WERI-Rb-1 (cell line): ENCODE measurements around the gene PTPRN2.

Source experiments
- DNase-seq: peaks from one replicate; pipeline ENCODE4 v3.0.0-alpha.2; 2020
- H3K27ac ChIP-seq: fragments of 250-450 bp; sonication (Bioruptor Pico); 2 replicates; pipeline ENCODE4 v1.5.1; 2020; ENCODE audit warnings: mild to moderate bottlenecking, moderate library complexity
- H3K27me3 ChIP-seq: fragments of 250-450 bp; sonication (Bioruptor Pico); 2 replicates; pipeline ENCODE4 v1.5.1; 2021; ENCODE audit warnings: mild to moderate bottlenecking, low read depth, moderate library complexity; ENCODE audit not compliant: insufficient read depth, severe bottlenecking
- H3K36me3 ChIP-seq: fragments of 250-450 bp; sonication (Bioruptor Pico); 2 replicates; pipeline ENCODE4 v1.5.1; 2020; ENCODE audit warnings: mild to moderate bottlenecking, moderate library complexity
- H3K4me3 ChIP-seq: 2 replicates; pipeline ENCODE4 v1.5.1; 2011; ENCODE audit warnings: low read depth, mild to moderate bottlenecking, control low read depth, low read length
- H3K9me3 ChIP-seq: fragments of 250-450 bp; sonication (Bioruptor Pico); 2 replicates; pipeline ENCODE4 v1.5.1; 2021; ENCODE audit warnings: mild to moderate bottlenecking, moderate library complexity; ENCODE audit not compliant: severe bottlenecking
- TF ChIP-seq, protein P1 (sequence below): IDR thresholded peaks from 2 replicates; pipeline ENCODE4 v1.5.1; 2011; ENCODE audit warnings: low read depth, mild to moderate bottlenecking, control low read depth, inconsistent platforms, low read length

The PTPRN2 gene

DNA sequence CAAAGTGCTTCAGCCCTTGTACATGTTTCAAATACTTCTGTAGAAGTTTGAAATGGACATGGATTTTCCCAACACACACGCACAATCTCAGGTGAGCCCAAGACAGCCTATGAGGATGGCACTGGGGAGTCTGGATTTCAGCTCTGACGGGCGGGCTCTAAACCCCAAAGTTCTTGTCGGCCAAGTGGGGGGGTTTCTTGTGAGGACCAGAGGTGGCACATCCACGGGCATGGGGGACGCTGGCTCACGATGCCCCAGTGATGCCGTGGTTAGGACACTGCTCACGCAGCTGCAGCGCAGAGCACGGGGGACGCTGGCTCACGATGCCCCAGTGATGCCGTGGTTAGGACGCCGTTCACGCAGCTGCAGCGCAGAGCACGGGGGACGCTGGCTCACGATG lies 970.7 kb downstream of the PTPRN2 start:
- no peaks in the 10 kb centered on the region for H3K27me3 ChIP-seq
- TF ChIP-seq, protein P1, sequence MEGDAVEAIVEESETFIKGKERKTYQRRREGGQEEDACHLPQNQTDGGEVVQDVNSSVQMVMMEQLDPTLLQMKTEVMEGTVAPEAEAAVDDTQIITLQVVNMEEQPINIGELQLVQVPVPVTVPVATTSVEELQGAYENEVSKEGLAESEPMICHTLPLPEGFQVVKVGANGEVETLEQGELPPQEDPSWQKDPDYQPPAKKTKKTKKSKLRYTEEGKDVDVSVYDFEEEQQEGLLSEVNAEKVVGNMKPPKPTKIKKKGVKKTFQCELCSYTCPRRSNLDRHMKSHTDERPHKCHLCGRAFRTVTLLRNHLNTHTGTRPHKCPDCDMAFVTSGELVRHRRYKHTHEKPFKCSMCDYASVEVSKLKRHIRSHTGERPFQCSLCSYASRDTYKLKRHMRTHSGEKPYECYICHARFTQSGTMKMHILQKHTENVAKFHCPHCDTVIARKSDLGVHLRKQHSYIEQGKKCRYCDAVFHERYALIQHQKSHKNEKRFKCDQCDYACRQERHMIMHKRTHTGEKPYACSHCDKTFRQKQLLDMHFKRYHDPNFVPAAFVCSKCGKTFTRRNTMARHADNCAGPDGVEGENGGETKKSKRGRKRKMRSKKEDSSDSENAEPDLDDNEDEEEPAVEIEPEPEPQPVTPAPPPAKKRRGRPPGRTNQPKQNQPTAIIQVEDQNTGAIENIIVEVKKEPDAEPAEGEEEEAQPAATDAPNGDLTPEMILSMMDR = no peak
- DNase-seq = no peak
- no peaks in the 10 kb centered on the region for H3K9me3 ChIP-seq
- no peaks in the 10 kb centered on the region for H3K36me3 ChIP-seq
- no peak overlapping the region for H3K4me3 ChIP-seq
- H3K27ac ChIP-seq = no peak overlapping the region

DNA sequence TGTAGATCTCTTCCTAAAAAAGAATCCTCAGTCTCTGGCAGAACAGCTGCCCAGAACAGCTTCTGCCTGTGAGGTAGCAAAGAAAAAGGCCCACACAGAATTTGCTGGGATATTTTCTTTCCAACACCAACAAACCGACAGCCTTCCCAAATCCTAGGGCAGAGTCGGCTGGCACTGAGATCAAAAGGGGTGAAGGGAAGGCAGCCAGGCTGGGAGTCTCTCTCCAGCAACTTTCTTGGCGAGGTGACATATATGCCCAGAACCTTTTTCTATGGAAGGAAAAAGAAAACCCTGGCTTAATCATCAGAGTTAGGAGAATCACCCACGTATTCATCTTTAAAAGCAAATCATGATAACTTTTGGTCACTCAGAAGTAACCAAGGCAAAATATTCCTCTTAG lies 971.2 kb downstream of the PTPRN2 start:
- DNase-seq = no peak
- no peaks in the 10 kb centered on the region for H3K36me3 ChIP-seq
- H3K9me3 ChIP-seq = no peaks in the 10 kb centered on the region
- H3K4me3 ChIP-seq = no peak overlapping the region
- no peaks in the 10 kb centered on the region for H3K27me3 ChIP-seq
- no peak overlapping the region for H3K27ac ChIP-seq
- TF ChIP-seq, protein P1 = no peak

DNA sequence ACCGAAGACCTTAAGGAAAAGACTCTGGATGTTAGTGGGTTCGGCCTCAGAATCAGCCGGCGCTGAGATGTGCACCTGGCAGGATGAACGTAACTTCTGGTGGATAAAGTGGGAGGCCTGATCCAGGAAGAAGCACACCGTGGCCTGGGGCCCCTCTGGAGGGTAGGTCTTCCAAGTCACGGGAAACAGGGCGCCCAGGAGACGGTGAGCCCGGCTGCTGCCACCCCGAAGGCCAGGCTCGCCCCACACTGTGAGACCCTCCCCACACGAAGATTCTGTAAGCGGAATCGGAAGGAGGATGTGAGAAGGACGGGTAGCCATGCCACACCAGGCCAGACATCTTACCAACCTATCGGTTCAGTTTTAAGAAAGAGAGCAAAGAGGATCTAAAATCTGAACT lies 971.8 kb downstream of the PTPRN2 start:
- no peak overlapping the region for H3K27ac ChIP-seq
- TF ChIP-seq, protein P1 = no peak
- no peak for DNase-seq
- H3K27me3 ChIP-seq = no peaks in the 10 kb centered on the region
- no peaks in the 10 kb centered on the region for H3K9me3 ChIP-seq
- no peaks in the 10 kb centered on the region for H3K36me3 ChIP-seq
- H3K4me3 ChIP-seq = no peak overlapping the region

DNA sequence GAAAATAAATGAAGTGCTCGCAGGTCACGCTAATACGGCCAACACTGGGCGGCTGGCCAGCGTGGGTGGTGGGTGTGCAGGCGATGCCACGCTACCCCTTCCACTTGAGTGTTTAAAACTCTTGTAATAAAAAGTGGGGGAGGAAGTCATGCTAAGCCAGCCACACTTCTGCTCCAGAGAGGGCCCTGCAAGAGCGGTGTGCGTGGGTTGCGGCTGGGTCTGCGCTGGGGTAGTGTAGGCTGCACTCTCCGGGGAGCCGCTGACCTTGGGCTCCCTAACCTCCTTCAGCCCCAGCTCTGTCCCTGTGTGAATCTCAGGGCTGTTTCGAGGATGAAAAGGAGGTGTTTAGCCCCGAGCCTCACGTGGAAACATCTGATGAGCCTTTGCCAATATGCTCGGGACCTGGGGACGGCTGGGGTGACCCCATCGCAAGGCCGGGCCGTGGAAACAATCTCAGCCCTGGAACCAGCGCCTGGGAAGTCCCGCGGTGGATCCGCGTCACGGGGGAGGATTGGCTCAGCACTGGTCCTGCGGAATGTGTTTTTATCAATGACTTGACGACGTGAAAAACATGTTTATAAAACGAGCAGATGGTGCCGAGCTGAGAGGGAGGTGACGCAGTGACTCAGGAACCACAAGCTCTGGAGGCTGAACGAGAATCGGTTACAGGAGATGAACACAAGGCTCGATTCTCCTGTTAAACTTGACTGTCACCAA lies 972.4 kb downstream of the PTPRN2 start:
- Histone ChIP-seq H3K9me3 (no peaks in the 10 kb centered on the region), H3K36me3 (no peaks in the 10 kb centered on the region), H3K4me3 (no peak overlapping the region), H3K27me3 (no peaks in the 10 kb centered on the region), H3K27ac (no peak overlapping the region)
- no peak for DNase-seq
- TF ChIP-seq, protein P1 = no peak

DNA sequence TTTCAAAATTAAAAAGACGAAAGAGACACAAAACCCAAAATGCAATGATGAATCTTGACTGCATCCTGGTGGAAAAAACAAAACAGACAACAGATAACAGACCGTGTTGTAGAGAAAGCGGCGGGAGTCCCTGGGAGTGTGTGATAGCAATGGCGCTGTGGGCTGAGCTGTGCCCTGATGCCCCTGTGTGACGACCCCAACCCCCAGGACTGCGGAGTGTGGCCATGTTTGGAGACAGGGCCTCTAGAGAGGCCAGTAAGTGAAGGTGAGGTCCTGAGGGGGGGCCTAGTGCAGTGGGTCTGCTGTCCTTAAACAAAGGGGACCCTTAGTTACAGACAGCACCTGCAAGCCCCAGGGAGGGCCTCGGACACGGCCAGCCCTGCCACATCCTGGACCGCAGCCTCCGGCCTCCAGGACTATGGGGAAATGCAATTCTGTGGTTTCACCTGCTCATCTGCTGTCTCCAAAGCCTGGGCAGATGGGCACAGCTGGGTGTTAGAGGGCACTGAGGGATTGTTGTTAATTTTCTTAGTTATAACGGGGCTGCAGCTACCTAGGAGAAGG lies 973.1 kb downstream of the PTPRN2 start:
- Histone ChIP-seq H3K4me3 (no peak overlapping the region), H3K27ac (no peak overlapping the region), H3K9me3 (no peaks in the 10 kb centered on the region), H3K36me3 (no peaks in the 10 kb centered on the region), H3K27me3 (no peaks in the 10 kb centered on the region)
- TF ChIP-seq, protein P1 = no peak
- no peak for DNase-seq
